GM19468 (cell line): ENCODE data around the gene SYNC.
"Not testable (repeated sequence)": the region's sequence is repeated elsewhere in the genome, so short reads cannot be mapped to it uniquely, and the experiment has no call there.

Experiments used
- ATAC-seq: cut with Tn5 transposase; IDR thresholded peaks from one replicate; pipeline ENCODE4 v1.9.1; 2021; ENCODE audit warnings: mild to moderate bottlenecking, moderate library complexity, moderate number of reproducible peaks; ENCODE audit not compliant: unreplicated experiment; ENCODE audit errors: extremely low read depth

The SYNC gene

DNA sequence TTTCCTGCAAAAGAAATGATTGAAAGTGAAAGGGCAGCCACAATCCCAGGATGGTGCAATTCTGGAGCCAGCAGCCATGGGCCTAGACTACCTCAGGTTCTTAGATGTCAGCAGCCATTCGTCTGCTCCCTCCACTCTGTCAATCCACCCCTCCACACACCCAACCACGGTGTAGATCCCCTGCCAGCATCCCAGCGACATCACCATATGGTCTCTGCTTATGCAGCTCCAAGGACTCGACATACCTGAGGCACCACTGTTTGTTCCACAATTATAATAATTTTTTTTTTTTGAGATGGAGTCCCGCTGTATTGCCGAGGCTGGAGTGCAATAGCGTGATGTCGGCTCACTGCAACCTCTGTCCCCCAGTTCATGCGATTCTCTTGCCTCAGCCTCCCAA is 6.5 kb downstream of the SYNC start:
- ATAC-seq = no peak

GRCh38 chr1:32695098-32695904 is 7.3 kb downstream of the SYNC start:
- ATAC-seq = no peak

- no peak for ATAC-seq
Measured at GRCh38 chr1:32693455-32694174, 9.0 kb downstream of the SYNC start.

- ATAC-seq = no peak
Measured at GRCh38 chr1:32686387-32686786, 16.2 kb downstream of the SYNC start.

- no peak for ATAC-seq
Measured at GRCh38 chr1:32685498-32685897, 17.1 kb downstream of the SYNC start.

GRCh38 chr1:32684167-32684811 is 18.3 kb downstream of the SYNC start:
- ATAC-seq = no peak

GRCh38 chr1:32683397-32683796 is 19.2 kb downstream of the SYNC start:
- ATAC-seq = no peak

DNA sequence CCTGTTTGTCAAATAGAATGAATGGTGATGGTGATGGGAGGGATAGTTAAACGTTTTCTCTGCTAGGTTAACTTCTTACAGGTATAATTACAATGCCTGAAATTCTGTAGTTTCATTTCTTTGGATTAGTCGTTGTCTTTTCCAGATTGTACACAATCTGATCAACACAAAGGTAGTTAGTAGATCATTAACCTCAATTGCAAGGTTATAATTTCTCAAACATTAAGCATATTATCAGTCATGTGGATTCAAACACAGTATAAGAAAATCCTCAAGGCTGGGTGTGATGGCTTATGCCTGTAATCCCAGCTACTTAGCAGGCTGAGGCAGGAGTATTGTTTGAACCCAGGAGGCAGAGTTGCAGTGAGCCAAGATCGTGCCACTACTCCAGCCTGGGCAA is 20.6 kb downstream of the SYNC start:
- no peak for ATAC-seq

DNA sequence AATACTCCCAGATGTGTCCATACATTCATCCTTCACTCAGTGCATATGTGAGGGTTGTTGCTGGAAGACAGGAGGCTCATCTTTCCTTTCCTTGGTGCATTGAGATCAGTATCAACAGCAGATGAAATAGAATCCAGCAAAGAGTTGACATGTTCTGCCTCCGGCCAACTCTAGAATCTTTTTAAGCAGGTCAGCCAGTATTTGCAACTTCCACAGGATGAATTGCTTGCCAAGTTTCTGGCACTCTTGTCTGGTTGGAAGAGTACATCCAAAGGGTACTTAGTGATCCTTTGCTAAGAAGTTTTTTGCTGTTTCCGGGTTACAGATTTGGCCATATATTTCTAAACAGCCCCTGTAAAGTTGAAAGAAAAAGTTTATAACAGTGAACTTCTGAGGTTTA is 21.1 kb downstream of the SYNC start:
- no peak for ATAC-seq

- ATAC-seq = no peak
Measured at GRCh38 chr1:32680642-32681041, 21.9 kb downstream of the SYNC start.

DNA sequence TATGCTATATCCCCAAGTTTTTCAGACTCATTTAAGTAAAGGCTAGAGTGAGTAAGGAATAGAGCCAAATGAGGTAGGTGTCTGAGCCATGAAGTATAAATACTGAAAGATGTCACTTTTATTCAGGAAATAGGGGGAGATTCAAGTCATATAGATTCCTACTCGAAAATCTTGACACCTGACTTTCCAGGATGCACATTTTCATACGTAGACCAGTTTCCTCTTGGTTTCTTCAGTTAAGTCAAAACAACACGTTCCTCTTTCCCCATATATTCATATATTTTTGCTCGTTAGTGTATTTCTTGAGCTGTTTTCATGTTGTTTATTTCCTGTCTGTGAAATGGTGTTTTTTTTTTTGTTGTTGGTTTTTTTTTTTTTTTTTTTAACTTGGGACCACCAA is 22.6 kb downstream of the SYNC start:
- not testable (repeated sequence) for ATAC-seq

DNA sequence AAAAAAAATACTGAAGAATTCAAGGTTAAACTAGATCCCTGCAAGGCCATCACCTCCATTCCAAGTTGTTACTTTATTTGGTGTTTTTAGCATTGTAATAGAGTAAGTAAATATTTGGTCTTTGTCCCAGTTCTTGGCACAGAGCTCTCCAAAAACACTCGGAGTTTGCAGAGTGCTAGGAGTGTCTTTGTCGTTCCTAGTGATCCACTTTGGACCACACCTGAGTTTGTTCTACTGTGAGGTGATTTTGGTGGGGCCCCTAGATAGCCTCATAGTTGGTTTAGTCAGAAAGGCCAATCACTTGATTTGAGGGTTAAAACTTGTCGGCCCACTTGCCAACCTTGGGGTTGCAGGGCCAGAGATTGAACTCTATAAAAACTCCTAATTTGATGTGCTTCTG is 25.6 kb downstream of the SYNC start:
- ATAC-seq = no peak

DNA sequence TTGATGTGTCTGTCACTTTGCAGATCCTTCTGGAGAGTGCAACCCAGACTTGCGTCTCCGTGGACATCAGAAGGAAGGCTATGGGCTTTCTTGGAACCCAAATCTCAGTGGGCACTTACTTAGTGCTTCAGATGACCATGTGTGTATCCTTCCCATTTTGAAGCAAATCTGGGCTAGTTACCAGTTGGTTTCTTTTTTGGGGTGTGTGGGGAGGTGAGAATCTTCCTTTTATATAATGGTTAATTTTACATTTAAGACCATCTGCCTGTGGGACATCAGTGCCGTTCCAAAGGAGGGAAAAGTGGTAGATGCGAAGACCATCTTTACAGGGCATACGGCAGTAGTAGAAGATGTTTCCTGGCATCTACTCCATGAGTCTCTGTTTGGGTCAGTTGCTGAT is 33.9 kb downstream of the SYNC start:
- not testable (repeated sequence) for ATAC-seq

GRCh38 chr1:32666901-32667566 is 35.5 kb downstream of the SYNC start:
- ATAC-seq = no peak

DNA sequence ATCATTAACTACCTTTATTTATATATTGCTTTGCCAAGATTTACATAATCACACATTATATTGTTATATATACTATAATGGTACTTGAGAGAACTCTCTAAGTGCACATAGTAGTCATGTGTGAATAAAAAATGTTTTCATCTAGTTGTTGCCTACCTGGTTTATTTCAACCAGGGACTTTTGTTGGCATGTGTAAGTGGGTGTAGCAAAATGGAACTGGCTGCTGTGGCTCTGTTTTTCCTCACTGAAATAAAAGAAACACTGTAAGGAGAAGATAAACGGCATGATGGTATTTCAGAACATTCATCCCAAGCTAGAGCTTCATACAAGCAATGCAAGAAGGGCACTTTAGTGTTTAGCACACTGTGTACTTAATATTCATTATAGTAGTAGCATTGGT is 36.7 kb downstream of the SYNC start:
- ATAC-seq = no peak

- ATAC-seq = no peak
Measured at GRCh38 chr1:32659581-32659980, 43.0 kb downstream of the SYNC start.

DNA sequence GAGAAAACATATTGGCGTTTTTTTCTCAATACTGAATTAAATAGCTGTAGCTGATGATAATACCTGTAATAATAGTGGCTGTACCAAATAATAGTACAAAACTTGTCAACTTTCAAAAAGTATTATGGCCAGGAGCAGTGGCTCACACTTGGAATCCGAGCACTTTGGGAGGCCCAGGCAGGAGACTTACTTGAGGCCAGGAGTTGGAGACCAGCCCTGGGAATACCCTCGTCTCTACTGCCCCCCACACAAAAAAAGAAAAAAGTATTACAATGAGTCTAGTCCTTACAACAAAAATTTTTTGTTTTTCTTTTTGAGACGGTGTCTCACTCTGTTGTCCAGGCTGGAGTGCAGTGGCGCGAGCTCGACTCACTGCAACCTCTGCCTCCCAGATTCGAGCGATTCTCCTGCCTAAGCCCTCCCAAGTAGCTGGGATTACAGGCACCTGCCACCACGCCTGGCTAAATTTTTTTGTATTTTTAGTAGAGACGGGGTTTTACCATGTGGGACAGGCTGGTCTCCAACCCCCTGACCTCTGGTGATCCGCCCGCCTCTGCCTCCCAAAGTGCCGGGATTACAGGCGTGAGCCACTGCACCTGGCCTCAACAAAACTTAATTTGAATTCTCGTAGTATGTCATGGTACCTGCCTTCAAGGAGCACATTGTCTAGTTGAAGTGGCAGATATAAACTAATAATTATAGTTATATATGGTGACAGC is 50.2 kb downstream of the SYNC start:
- ATAC-seq = no peak

DNA sequence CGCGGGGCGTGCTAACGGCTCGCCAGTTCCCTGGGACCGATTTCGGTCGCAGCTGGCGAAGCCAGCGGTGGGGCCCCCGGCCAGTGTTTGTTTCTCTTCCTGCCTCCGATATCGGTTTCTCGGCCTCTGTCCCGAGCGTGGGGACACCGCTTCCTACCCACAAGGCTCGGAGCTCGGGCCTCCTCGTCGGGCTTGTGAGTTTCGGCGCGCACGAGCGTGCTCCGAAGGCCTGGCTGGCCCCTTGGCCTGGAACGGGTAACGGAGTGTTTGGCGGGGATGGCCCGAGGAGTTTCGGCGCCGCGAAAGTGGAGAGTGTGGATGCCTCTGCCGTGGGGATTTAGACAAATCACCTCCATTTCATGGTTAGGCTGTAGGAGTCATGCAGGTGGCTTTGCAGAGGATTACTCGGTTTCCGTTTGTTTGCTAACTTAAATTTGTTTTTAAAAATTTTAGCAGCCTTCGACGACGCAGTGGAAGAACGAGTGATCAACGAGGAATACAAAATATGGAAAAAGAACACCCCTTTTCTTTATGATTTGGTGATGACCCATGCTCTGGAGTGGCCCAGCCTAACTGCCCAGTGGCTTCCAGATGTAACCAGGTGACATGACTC is 51.0 kb downstream of the SYNC start:
- ATAC-seq = peak; percentile 2

DNA sequence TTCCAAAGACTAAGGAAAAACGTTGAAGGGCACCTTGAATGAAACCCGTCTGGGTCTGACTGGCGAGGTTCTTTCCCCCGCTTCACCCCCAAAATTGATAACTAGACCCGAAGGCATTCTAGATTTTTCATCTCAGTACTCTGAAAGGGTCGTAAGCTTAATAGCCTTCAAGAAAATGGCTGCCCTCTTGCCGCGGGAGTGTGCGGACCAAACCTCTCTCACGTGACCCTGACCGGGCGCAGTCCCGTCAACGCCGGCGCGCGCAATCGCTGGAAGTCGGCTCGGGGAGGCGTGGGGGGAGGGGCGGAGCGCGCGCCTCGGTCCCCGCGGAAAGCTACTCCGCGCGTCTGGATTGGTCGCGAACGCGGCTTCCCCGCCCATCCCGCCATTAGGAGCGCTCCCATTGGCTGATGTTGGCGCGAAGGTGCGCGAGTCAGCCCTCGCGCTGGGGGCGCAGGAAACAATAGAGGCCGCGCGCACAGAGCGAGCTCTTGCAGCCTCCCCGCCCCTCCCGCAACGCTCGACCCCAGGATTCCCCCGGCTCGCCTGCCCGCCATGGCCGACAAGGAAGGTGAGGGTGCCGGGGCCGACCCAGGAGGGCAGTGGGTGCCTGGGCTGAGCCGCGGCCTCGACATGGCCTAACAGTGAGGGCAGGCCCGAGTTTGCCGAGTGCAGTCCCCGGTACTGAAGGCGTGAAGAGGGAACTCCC is 51.7 kb downstream of the SYNC start, which contains the start of gene RBBP4:
TSS of gene RBBP4 (plus strand) at position 457 of the 709 bp plus-strand sequence. CDS start at position 556, 99 bp downstream.
- peak; percentile 60 for ATAC-seq
